ENCODE results near the gene ANKRD13C.

Gene ANKRD13C

GRCh38 chr1:70331962-70332361 is 22.6 kb downstream of the ANKRD13C start:
- no peak for TF ChIP-seq EZH2 (IDR thresholded peaks at IDR 0.05; ENCODE audit: borderline replicate concordance, low read depth, low read length, severe bottlenecking)
- TF ChIP-seq CTCF (IDR thresholded peaks at IDR 0.05; ENCODE audit: borderline replicate concordance, extremely low read depth, low read length, poor library complexity, severe bottlenecking): no peak
- Histone ChIP-seq H3K4me1 (ENCODE audit: insufficient read depth, low read length) (no peaks in the 10 kb centered on the region), H3K9ac (ENCODE audit: low read depth, low read length) (no peak overlapping the region), H3K79me2 (ENCODE audit: insufficient read depth, low read length) (peaks cover 61% of the 10 kb centered on the region), H3K36me3 (ENCODE audit: insufficient read depth, low read length) (peaks cover 45% of the 10 kb centered on the region; the same call in 1 of the 2 replicates), H3K27me3 (ENCODE audit: insufficient read depth, low read length, poor library complexity) (no peaks in the 10 kb centered on the region), H3K9me3 (ENCODE audit: insufficient read depth, low read length, severe bottlenecking) (no peaks in the 10 kb centered on the region), H3K27ac (ENCODE audit: low read length) (no peak overlapping the region), H2AFZ (ENCODE audit: low read depth, low read length) (no peak overlapping the region), H3K4me3 (ENCODE audit: low read depth in 1 of 2, low read length in 2 of 2) (no peak overlapping the region), H4K20me1 (ENCODE audit: insufficient read depth, low read length) (0 out of 2 replicates have a peak, but pooled peaks cover under 1% of the 10 kb centered on the region), H3K4me2 (ENCODE audit: insufficient read depth, low read length) (no peak overlapping the region)
- no peak for ATAC-seq (ENCODE audit: insufficient read depth, low read depth)
- no peak for DNase-seq

GRCh38 chr1:70327306-70328076 is 27.0 kb downstream of the ANKRD13C start:
- peaks cover 55% of the 10 kb centered on the region for H3K79me2 ChIP-seq (ENCODE audit: insufficient read depth, low read length)
- H3K9me3 ChIP-seq (ENCODE audit: insufficient read depth, low read length, severe bottlenecking): no peaks in the 10 kb centered on the region
- H3K27ac ChIP-seq (ENCODE audit: low read length): no peak overlapping the region
- H3K36me3 ChIP-seq (ENCODE audit: insufficient read depth, low read length): peaks cover 49% of the 10 kb centered on the region
- H2AFZ ChIP-seq (ENCODE audit: low read depth, low read length): no peak overlapping the region
- no peaks in the 10 kb centered on the region for H3K4me1 ChIP-seq (ENCODE audit: insufficient read depth, low read length)
- H3K27me3 ChIP-seq (ENCODE audit: insufficient read depth, low read length, poor library complexity): no peaks in the 10 kb centered on the region
- H4K20me1 ChIP-seq (ENCODE audit: insufficient read depth, low read length): no peaks in the 10 kb centered on the region
- H3K9ac ChIP-seq (ENCODE audit: low read depth, low read length): no peak overlapping the region
- no peak for ATAC-seq (ENCODE audit: insufficient read depth, low read depth)
- no peak overlapping the region for H3K4me3 ChIP-seq (ENCODE audit: low read depth in 1 of 2, low read length in 2 of 2)
- DNase-seq: no peak
- no peak overlapping the region for H3K4me2 ChIP-seq (ENCODE audit: insufficient read depth, low read length)
- TF ChIP-seq EZH2 (IDR thresholded peaks at IDR 0.05; ENCODE audit: borderline replicate concordance, low read depth, low read length, severe bottlenecking): no peak
- no peak for TF ChIP-seq CTCF (IDR thresholded peaks at IDR 0.05; ENCODE audit: borderline replicate concordance, extremely low read depth, low read length, poor library complexity, severe bottlenecking)

DNA sequence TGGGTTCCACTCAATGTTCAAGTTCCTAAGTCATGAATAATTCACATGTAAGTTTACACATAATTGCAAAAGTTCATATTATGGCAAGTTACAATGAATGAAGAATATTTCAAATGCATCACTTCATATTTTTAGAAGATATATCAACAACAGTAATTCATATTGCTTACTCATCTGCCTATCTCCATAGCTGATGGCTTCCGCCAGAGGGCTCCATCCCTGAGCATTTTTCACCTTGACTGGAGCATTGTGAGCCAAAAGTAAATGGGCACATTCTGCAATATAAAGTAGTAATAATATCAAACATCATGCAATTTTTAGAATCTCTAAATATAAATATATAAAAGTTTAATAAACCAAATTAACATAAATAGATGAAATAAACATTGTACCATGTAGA is 29.8 kb downstream of the ANKRD13C start:
- no peak for DNase-seq
- H3K9ac ChIP-seq (ENCODE audit: low read depth, low read length): no peak overlapping the region
- no peaks in the 10 kb centered on the region for H3K27me3 ChIP-seq (ENCODE audit: insufficient read depth, low read length, poor library complexity)
- H2AFZ ChIP-seq (ENCODE audit: low read depth, low read length): no peak overlapping the region
- no peaks in the 10 kb centered on the region for H4K20me1 ChIP-seq (ENCODE audit: insufficient read depth, low read length)
- no peaks in the 10 kb centered on the region for H3K4me1 ChIP-seq (ENCODE audit: insufficient read depth, low read length)
- no peak for ATAC-seq (ENCODE audit: insufficient read depth, low read depth)
- no peak overlapping the region for H3K27ac ChIP-seq (ENCODE audit: low read length)
- no peak for TF ChIP-seq EZH2 (IDR thresholded peaks at IDR 0.05; ENCODE audit: borderline replicate concordance, low read depth, low read length, severe bottlenecking)
- TF ChIP-seq CTCF (IDR thresholded peaks at IDR 0.05; ENCODE audit: borderline replicate concordance, extremely low read depth, low read length, poor library complexity, severe bottlenecking): no peak
- no peaks in the 10 kb centered on the region for H3K9me3 ChIP-seq (ENCODE audit: insufficient read depth, low read length, severe bottlenecking)
- H3K36me3 ChIP-seq (ENCODE audit: insufficient read depth, low read length): peaks cover 41% of the 10 kb centered on the region
- H3K4me2 ChIP-seq (ENCODE audit: insufficient read depth, low read length): no peak overlapping the region
- peaks cover 58% of the 10 kb centered on the region for H3K79me2 ChIP-seq (ENCODE audit: insufficient read depth, low read length)
- no peak overlapping the region for H3K4me3 ChIP-seq (ENCODE audit: low read depth in 1 of 2, low read length in 2 of 2)
